Endothelial cell of umbilical vein (primary cell): Measurements from ENCODE around the gene CEACAM16.

Experiments used
- CTCF ChIP-seq, 2 donors: IDR thresholded peaks; 1 replicate in 1 of 2; 2 replicates in 1 of 2; pipeline ENCODE4 v1.5.1; 2011; ENCODE audit warnings: low read length in 2 of 2, mild to moderate bottlenecking in 2 of 2, moderate library complexity in 2 of 2, control low read depth in 1 of 2, inconsistent platforms in 1 of 2, low read depth in 1 of 2; ENCODE audit not compliant: insufficient read depth in 1 of 2; ENCODE audit errors: extremely low read depth in 1 of 2
- EZH2 ChIP-seq: IDR thresholded peaks from 2 replicates; pipeline ENCODE4 v1.6.1; 2012; ENCODE audit warnings: borderline replicate concordance, low read depth, mild to moderate bottlenecking, moderate library complexity, low read length, inconsistent platforms; ENCODE audit not compliant: severe bottlenecking
- FOS ChIP-seq: IDR thresholded peaks from 2 replicates; pipeline ENCODE4 v1.6.1; 2011; ENCODE audit warnings: mild to moderate bottlenecking, low read length, moderate library complexity, borderline replicate concordance; ENCODE audit not compliant: insufficient read depth
- GATA2 ChIP-seq: IDR thresholded peaks from 2 replicates; pipeline ENCODE4 v1.7.0; 2011; ENCODE audit warnings: low read depth, mild to moderate bottlenecking, moderate library complexity, mixed read lengths, low read length; ENCODE audit not compliant: insufficient read length, insufficient read depth
- JUN ChIP-seq: IDR thresholded peaks from 2 replicates; pipeline ENCODE4 v1.6.1; 2011; ENCODE audit warnings: borderline replicate concordance, low read depth; ENCODE audit not compliant: insufficient read length, insufficient read depth
- POLR2A ChIP-seq: IDR thresholded peaks from 2 replicates; pipeline ENCODE4 v1.6.1; 2012; ENCODE audit warnings: low read depth, mild to moderate bottlenecking, control low read depth, low read length
- POLR2AphosphoS5 ChIP-seq: IDR thresholded peaks from 2 replicates; pipeline ENCODE4 v1.6.1; 2012; ENCODE audit warnings: low read depth, mild to moderate bottlenecking, control low read depth, low read length, moderate library complexity; ENCODE audit not compliant: insufficient read depth

- TF ChIP-seq CTCF (IDR thresholded peaks at IDR 0.05; ENCODE audit: extremely low read depth in 1 of 2, insufficient read depth in 1 of 2, low read depth in 1 of 2, low read length in 2 of 2) (no peak), POLR2A (no peak), POLR2AphosphoS5 (no peak), GATA2 (no peak), FOS (no peak), EZH2 (no peak), JUN (no peak)
Measured at GRCh38 chr19:44757735-44758505, 59.0 kb downstream of the CEACAM16 start.
